ENCODE measurements around the gene SLC38A3. TPM values are rescaled to one million over a fixed set of nuclear protein-coding genes. Genes with fewer than 3 reads are reported as not detected.

The SLC38A3 gene
- total RNA-seq, 2 experiments from 2014 or later, result 0.29 TPM; not detected in 1

- CTCF ChIA-PET, result interaction anchor here (0.6 to 2.5 kb wide), 6 partner anchors 16 to 40 kb away, joined by 3 to 15 read pairs (median 4); no protein-coding TSS in a partner anchor
- POLR2A ChIA-PET, result interaction anchor here (0.6 kb wide), 1 partner anchor 123 kb away, joined by 3 read pairs; no protein-coding TSS in a partner anchor
Measured at GRCh38 chr3:50219285-50219684, 14.2 kb downstream of the SLC38A3 start.

GRCh38 chr3:50220109-50220508 is 15.0 kb downstream of the SLC38A3 start:
- CTCF ChIA-PET, result interaction anchor here (1.1 to 2.5 kb wide), 6 partner anchors 17 to 55 kb away, joined by 3 to 15 read pairs (median 4); no protein-coding TSS in a partner anchor
- POLR2A ChIA-PET, result no interaction called here

GRCh38 chr3:50221051-50221410 is 16.0 kb downstream of the SLC38A3 start:
- ChIA-PET POLR2A (interaction anchor here (0.6 kb wide), 1 partner anchor 70 kb away, joined by 5 read pairs; no protein-coding TSS in a partner anchor), CTCF (interaction anchor here (1.1 to 2.5 kb wide), 6 partner anchors 9 to 54 kb away, joined by 3 to 15 read pairs (median 6); no protein-coding TSS in a partner anchor)

- CTCF ChIA-PET, result interaction anchor here (1.2 to 2.5 kb wide), 5 partner anchors 9 to 50 kb away, joined by 3 to 15 read pairs (median 6); no protein-coding TSS in a partner anchor
- POLR2A ChIA-PET, result interaction anchor here (0.6 kb wide), 1 partner anchor 70 kb away, joined by 5 read pairs; no protein-coding TSS in a partner anchor
Measured at GRCh38 chr3:50221411-50222168, 16.5 kb downstream of the SLC38A3 start.

GRCh38 chr3:50222169-50222528 is 17.1 kb downstream of the SLC38A3 start:
- ChIA-PET CTCF (interaction anchor here (1.5 to 1.9 kb wide), 3 partner anchors 10 to 49 kb away, joined by 5 to 8 read pairs (median 6); no protein-coding TSS in a partner anchor), POLR2A (no interaction called here)

GRCh38 chr3:50224639-50225038 is 19.6 kb downstream of the SLC38A3 start:
- CTCF ChIA-PET, result interaction anchor here (0.7 to 9.5 kb wide), 11 partner anchors 9 to 99 kb away, joined by 3 to 190 read pairs (median 7); partner anchors contain the start of genes GNAI2 and GNAT1
- POLR2A ChIA-PET, result interaction anchor here (3.4 kb wide), 1 partner anchor 31 kb away, joined by 12 read pairs; no protein-coding TSS in a partner anchor

GRCh38 chr3:50226888-50227389 is 21.9 kb downstream of the SLC38A3 start:
- ChIA-PET POLR2A (interaction anchor here (0.6 to 3.4 kb wide), 5 partner anchors 20 to 335 kb away, joined by 3 to 17 read pairs (median 4); partner anchors contain the start of gene GNAT1), CTCF (interaction anchor here (0.6 to 9.5 kb wide), 20 partner anchors 13 to 272 kb away, joined by 3 to 190 read pairs (median 6); partner anchors contain the start of genes GNAI2 and GNAT1)

GRCh38 chr3:50227390-50228183 is 22.5 kb downstream of the SLC38A3 start:
- ChIA-PET CTCF (interaction anchor here (0.6 to 9.5 kb wide), 16 partner anchors 13 to 273 kb away, joined by 3 to 190 read pairs (median 6); partner anchors contain the start of genes GNAI2 and GNAT1), POLR2A (interaction anchor here (0.6 to 3.4 kb wide), 3 partner anchors 14 to 33 kb away, joined by 4 to 17 read pairs (median 12); no protein-coding TSS in a partner anchor)

- CTCF ChIA-PET, result interaction anchor here (0.6 to 9.5 kb wide), 10 partner anchors 12 to 414 kb away, joined by 3 to 190 read pairs (median 29); partner anchors contain the start of genes GNAI2 and GNAT1
- POLR2A ChIA-PET, result interaction anchor here (0.6 to 2.9 kb wide), 2 partner anchors 13 to 18 kb away, joined by 4 to 17 read pairs; no protein-coding TSS in a partner anchor
Measured at GRCh38 chr3:50228184-50228763, 23.2 kb downstream of the SLC38A3 start.

- POLR2A ChIA-PET, result no interaction called here
Measured at GRCh38 chr3:50229490-50229889, 24.4 kb downstream of the SLC38A3 start.

GRCh38 chr3:50230104-50230793 is 25.2 kb downstream of the SLC38A3 start:
- ChIA-PET CTCF (interaction anchor here (5.8 to 9.5 kb wide), 5 partner anchors 10 to 43 kb away, joined by 47 to 190 read pairs (median 88); partner anchors contain the start of genes GNAI2 and GNAT1), POLR2A (interaction anchor here (1.6 kb wide), 1 partner anchor 16 kb away, joined by 3 read pairs; no protein-coding TSS in a partner anchor)

More at GRCh38 chr3:50229490-50229889, 24.4 kb downstream of the SLC38A3 start:
- CTCF ChIA-PET, result interaction anchor here (5.8 to 9.5 kb wide), 5 partner anchors 11 to 44 kb away, joined by 47 to 190 read pairs (median 88); partner anchors contain the start of genes GNAI2 and GNAT1

GRCh38 chr3:50230794-50231125 is 25.7 kb downstream of the SLC38A3 start:
- CTCF ChIA-PET, result interaction anchor here (0.6 to 9.5 kb wide), 5 partner anchors 10 to 46 kb away, joined by 3 to 190 read pairs (median 88); partner anchors contain the start of genes GNAI2 and GNAT1
- POLR2A ChIA-PET, result interaction anchor here (1.6 kb wide), 1 partner anchor 16 kb away, joined by 3 read pairs; no protein-coding TSS in a partner anchor

- ChIA-PET CTCF (interaction anchor here (0.6 to 9.5 kb wide), 4 partner anchors 18 to 46 kb away, joined by 3 to 190 read pairs (median 90); partner anchors contain the start of gene GNAT1), POLR2A (interaction anchor here (1.6 kb wide), 1 partner anchor 15 kb away, joined by 3 read pairs; no protein-coding TSS in a partner anchor)
Measured at GRCh38 chr3:50231581-50231980, 26.5 kb downstream of the SLC38A3 start.

- POLR2A ChIA-PET, result no interaction called here
Measured at GRCh38 chr3:50232303-50232702, 27.2 kb downstream of the SLC38A3 start.

GRCh38 chr3:50233176-50233575 is 28.1 kb downstream of the SLC38A3 start:
- POLR2A ChIA-PET, result no interaction called here
- CTCF ChIA-PET, result interaction anchor here (1.0 to 6.3 kb wide), 6 partner anchors 10 to 42 kb away, joined by 3 to 43 read pairs (median 5); no protein-coding TSS in a partner anchor

More at GRCh38 chr3:50232303-50232702, 27.2 kb downstream of the SLC38A3 start:
- CTCF ChIA-PET, result interaction anchor here (1.2 to 9.5 kb wide), 2 partner anchors 39 to 40 kb away, joined by 3 to 190 read pairs; partner anchors contain the start of gene GNAT1

GRCh38 chr3:50235716-50236483 is 30.8 kb downstream of the SLC38A3 start, which contains the start of gene GNAI2:
Gene GNAI2 (plus strand): TSS chr3:50236204. CDS start chr3:50236336, 132 bp downstream.
- ChIA-PET CTCF (interaction anchor here (0.6 to 10.7 kb wide), 12 partner anchors 8 to 103 kb away, joined by 3 to 88 read pairs (median 4); partner anchors contain the start of gene IFRD2), POLR2A (interaction anchor here (0.6 to 2.5 kb wide), 6 partner anchors 10 to 1829 kb away, joined by 3 to 17 read pairs (median 4); partner anchors contain the start of gene LSMEM2)

Data from activated CD8-positive, alpha-beta memory T cell treated with anti-CD3 and anti-CD28 coated beads for 36 hours (primary cell).